ENCODE measurements around the gene ELK3. TPM values are rescaled to one million over a fixed set of nuclear protein-coding genes. Genes with fewer than 3 reads are reported as not detected.

Gene ELK3
- total RNA-seq, 4 donors from 2014 or later: 19.8 to 55.4 (median 31.8) TPM

DNA sequence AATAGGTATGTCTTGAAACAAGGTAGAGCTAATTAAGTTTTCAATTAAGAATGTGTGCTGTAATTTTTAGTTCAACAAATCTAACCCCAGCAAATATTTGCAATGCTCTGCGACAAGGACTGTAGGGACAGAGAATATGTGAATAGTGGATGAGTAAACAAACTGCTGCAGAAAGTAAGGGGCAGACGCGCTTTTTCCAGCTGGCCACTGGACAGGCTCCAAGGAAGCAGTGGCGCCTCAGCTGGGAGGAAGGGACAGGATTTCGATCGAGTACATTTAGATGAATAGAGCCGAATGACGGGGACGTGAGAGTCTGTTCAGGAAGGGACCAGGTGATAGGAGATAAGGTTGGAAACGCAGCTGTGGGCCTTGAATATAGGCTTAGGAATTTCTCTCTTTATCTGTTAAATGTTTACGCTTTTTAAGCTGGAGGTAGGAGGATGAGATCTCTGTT, 69.3 kb downstream of the ELK3 start:
- 74 to 75% methylated on average over 11 of the region's 11 CpGs for WGBS, 2 donors
- DNase-seq: no peak
- Histone ChIP-seq H3K27ac (no peak overlapping the region), H3K4me1 (peaks cover under 1 to 2% of the 10 kb centered on the region in 2 donors), H3K4me3 (replicated peaks in 1 of 3) (no peak overlapping the region), H3K36me3 (no peaks in the 10 kb centered on the region), H3K9me3 (no peaks in the 10 kb centered on the region), H3K27me3 (no peaks in the 10 kb centered on the region)
- intact Hi-C loops (cut with DNase I): no loop called here
- no peak for TF ChIP-seq POLR2A (IDR thresholded peaks at IDR 0.05)
- TF ChIP-seq, protein P1, sequence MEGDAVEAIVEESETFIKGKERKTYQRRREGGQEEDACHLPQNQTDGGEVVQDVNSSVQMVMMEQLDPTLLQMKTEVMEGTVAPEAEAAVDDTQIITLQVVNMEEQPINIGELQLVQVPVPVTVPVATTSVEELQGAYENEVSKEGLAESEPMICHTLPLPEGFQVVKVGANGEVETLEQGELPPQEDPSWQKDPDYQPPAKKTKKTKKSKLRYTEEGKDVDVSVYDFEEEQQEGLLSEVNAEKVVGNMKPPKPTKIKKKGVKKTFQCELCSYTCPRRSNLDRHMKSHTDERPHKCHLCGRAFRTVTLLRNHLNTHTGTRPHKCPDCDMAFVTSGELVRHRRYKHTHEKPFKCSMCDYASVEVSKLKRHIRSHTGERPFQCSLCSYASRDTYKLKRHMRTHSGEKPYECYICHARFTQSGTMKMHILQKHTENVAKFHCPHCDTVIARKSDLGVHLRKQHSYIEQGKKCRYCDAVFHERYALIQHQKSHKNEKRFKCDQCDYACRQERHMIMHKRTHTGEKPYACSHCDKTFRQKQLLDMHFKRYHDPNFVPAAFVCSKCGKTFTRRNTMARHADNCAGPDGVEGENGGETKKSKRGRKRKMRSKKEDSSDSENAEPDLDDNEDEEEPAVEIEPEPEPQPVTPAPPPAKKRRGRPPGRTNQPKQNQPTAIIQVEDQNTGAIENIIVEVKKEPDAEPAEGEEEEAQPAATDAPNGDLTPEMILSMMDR (IDR thresholded peaks at IDR 0.05): no peak

DNA sequence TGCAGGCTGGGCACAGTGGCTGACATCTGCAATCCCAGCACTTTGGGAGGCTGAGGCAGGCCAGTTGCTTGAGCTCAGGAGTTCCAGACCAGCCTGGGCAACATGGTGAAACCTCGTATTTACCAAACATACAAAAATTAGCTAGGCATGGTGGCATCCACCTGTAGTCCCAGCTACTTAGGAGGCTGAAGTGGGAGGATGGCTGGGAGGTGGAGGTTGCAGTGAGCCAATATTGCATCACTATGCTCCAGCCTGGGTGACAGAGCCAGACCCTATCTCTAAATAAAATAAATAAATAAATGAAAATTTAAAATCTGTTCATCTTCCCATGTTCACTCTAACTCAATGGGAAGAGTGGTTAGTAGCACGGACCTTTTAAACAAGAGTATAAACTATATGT, 71.2 kb downstream of the ELK3 start:
- Histone ChIP-seq H3K27me3 (no peaks in the 10 kb centered on the region), H3K36me3 (no peaks in the 10 kb centered on the region), H3K27ac (no peak overlapping the region), H3K4me3 (replicated peaks in 1 of 3) (no peak overlapping the region), H3K9me3 (no peaks in the 10 kb centered on the region), H3K4me1 (no peaks in the 10 kb centered on the region)
- WGBS, 2 donors: 96% methylated on average over 2 of the region's 2 CpGs
- intact Hi-C loops (cut with DNase I): no loop called here
- TF ChIP-seq POLR2A (IDR thresholded peaks at IDR 0.05): no peak
- TF ChIP-seq, protein P1 (IDR thresholded peaks at IDR 0.05): no peak
- no peak for DNase-seq

DNA sequence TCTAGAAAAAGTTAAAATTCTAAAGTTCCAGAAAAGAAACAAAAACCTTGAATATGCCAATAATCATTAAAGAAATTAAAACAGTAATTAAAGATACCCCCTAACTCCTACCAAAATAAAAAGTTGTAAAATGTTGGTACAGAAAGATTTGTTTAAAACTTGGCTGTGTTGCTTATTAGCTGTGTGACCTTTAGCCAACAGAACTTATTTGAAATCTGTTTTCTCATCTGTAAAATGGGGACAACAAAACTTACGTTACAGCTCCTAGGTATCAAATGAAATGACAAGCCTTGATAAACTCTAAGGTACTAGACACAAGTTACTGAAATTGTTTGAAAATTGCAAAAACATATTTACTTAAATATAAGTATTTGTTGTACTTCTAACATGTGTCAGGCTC, 71.7 kb downstream of the ELK3 start:
- Histone ChIP-seq H3K4me1 (no peaks in the 10 kb centered on the region), H3K9me3 (no peaks in the 10 kb centered on the region), H3K36me3 (peaks cover 0 to 2% of the 10 kb centered on the region in 2 donors), H3K4me3 (replicated peaks in 1 of 3) (no peak overlapping the region), H3K27ac (no peak overlapping the region), H3K27me3 (no peaks in the 10 kb centered on the region)
- DNase-seq: no peak
- TF ChIP-seq, protein P1 (IDR thresholded peaks at IDR 0.05): no peak
- no peak for TF ChIP-seq POLR2A (IDR thresholded peaks at IDR 0.05)
- intact Hi-C loops (cut with DNase I): no loop called here
- WGBS, 2 donors: 92 to 98% methylated on average over 1 of the region's 1 CpG

DNA sequence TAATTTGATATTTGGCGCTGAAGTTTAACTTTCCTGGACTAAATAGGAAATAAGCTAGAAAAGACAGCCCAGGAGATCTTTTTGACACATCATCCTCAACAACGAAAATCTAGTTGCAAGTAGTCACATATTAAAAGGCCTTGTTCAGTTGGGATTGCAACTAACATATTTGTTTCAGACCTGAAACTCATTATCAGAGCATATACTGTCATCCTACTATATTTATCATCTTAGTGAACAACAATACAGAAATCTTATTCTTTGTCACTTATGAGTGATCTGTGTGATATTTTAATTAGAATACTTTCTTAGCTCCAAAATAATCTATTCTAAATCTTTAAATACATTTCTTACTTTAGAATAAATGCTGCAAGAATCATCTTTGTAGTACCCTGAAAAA, 72.1 kb downstream of the ELK3 start:
- no peaks in the 10 kb centered on the region for H3K4me1 ChIP-seq
- no peak overlapping the region for H3K27ac ChIP-seq
- no peak for TF ChIP-seq POLR2A (IDR thresholded peaks at IDR 0.05)
- TF ChIP-seq, protein P1 (IDR thresholded peaks at IDR 0.05): no peak
- H3K27me3 ChIP-seq: no peaks in the 10 kb centered on the region
- H3K36me3 ChIP-seq: peaks cover 0 to 2% of the 10 kb centered on the region in 2 donors
- DNase-seq: no peak
- no peaks in the 10 kb centered on the region for H3K9me3 ChIP-seq
- intact Hi-C loops (cut with DNase I): no loop called here
- H3K4me3 ChIP-seq (replicated peaks in 1 of 3): no peak overlapping the region
- 80 to 82% methylated on average over 2 of the region's 2 CpGs for WGBS, 2 donors

GRCh38 chr12:96271469-96272199, 77.5 kb downstream of the ELK3 start:
- WGBS, 2 donors: 83 to 85% methylated on average over 8 of the region's 8 CpGs
- intact Hi-C loops (cut with DNase I): no loop called here

More at GRCh38 chr12:96271469-96272199, 77.5 kb downstream of the ELK3 start:
- no peak for DNase-seq
- no peak for TF ChIP-seq POLR2A (IDR thresholded peaks at IDR 0.05)
- TF ChIP-seq, protein P1 (IDR thresholded peaks at IDR 0.05): no peak
- Histone ChIP-seq H3K27me3 (no peaks in the 10 kb centered on the region), H3K36me3 (peaks cover 0 to 2% of the 10 kb centered on the region in 2 donors), H3K9me3 (no peaks in the 10 kb centered on the region), H3K4me3 (replicated peaks in 1 of 3) (no peak overlapping the region), H3K4me1 (no peaks in the 10 kb centered on the region), H3K27ac (no peak overlapping the region)

All from thyroid gland (tissue), 4 donors.